ENCODE measurements around the gene STK11IP.
"Not testable (repeated sequence)": the region's sequence is repeated elsewhere in the genome, so short reads cannot be mapped to it uniquely, and the experiment has no call there.

STK11IP gene

DNA sequence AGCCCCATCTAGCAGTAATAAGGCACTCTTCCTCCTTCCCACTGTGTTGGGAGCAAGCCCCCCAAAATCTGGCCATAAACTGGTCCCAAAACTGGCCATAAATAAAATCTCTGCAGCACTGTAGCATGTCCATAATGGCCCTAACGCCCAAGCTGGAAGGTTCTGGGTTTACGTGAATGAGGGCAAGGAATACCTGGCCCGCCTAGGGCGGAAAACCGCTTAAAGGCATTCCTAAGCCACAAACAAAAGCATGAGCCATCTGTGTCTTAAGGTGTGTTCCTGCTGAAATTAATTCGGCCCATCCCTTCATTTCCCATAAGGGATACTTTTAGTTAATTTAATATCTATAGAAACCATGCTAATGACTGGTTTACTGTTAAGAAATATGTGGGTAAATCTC lies 54.0 kb downstream of the STK11IP start:
- H3K36me3 ChIP-seq (ENCODE audit: control insufficient read depth, insufficient read depth, low read length); H3K9ac ChIP-seq (ENCODE audit: low read length); H3K27me3 ChIP-seq (ENCODE audit: control insufficient read depth, insufficient read depth, low read length); H3K27ac ChIP-seq (ENCODE audit: low read depth, low read length); H3K4me3 ChIP-seq (ENCODE audit: low read length); H3K4me1 ChIP-seq (ENCODE audit: control insufficient read depth, insufficient read depth, low read length): not testable (repeated sequence)

DNA sequence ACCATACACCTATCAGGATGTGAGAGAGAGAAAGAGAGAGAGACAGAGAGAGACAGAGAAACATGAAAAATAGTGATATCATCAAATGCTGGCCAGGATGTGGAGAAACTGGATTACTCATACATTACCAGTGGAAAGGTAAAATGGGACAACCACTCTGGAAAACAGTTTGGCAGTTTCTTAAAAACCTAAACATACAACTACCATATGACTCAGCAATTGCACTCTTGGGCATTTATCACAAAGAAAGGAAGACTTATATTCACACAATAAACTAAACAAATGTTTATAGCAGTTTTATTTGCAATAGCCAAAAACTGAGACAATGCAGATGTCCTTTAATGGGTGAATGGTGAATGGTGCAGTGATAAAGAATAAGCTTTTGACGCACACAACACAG lies 58.9 kb downstream of the STK11IP start:
- Histone ChIP-seq H3K36me3 (ENCODE audit: control insufficient read depth, insufficient read depth, low read length) (no peaks in the 10 kb centered on the region), H3K27me3 (ENCODE audit: control insufficient read depth, insufficient read depth, low read length) (no peaks in the 10 kb centered on the region), H3K4me3 (ENCODE audit: low read length) (no peak overlapping the region), H3K4me1 (ENCODE audit: control insufficient read depth, insufficient read depth, low read length) (no peaks in the 10 kb centered on the region), H3K27ac (ENCODE audit: low read depth, low read length) (no peak overlapping the region), H3K9ac (ENCODE audit: low read length) (no peak overlapping the region)

DNA sequence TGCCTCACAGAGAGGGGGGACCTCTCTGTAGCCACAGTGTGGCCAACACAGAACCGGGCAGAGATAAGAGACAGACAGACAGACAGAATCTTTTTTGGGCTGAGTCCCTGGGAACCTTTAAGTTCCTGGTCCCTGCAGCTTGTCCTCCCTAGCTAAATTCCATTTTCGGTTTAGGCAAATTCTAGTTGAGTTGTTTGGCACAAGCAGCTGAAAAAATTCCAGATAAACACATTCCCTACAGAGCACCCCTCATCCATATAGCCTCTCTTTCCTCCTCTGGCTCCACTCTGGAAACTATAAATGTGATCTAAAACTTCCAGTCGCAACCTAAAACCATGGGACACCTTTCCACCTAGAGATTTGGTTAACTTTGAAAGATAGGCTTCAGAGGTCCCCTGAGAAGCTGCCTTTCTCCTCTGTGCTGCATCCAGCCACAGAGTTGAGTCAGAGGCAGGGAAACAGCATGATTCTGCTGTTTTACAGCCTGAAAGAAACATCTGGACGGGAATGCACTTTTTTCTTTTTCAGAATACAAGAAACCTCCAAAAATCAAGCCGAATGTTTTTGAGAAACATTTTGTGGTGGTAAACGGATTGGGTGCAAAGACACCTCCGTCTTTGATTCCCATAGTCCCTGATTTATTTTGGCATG lies 60.7 kb downstream of the STK11IP start:
- no peaks in the 10 kb centered on the region for H3K27me3 ChIP-seq (ENCODE audit: control insufficient read depth, insufficient read depth, low read length)
- no peak overlapping the region for H3K27ac ChIP-seq (ENCODE audit: low read depth, low read length)
- no peaks in the 10 kb centered on the region for H3K36me3 ChIP-seq (ENCODE audit: control insufficient read depth, insufficient read depth, low read length)
- no peak overlapping the region for H3K9ac ChIP-seq (ENCODE audit: low read length)
- H3K4me1 ChIP-seq (ENCODE audit: control insufficient read depth, insufficient read depth, low read length), result no peaks in the 10 kb centered on the region
- H3K4me3 ChIP-seq (ENCODE audit: low read length), result no peak overlapping the region

DNA sequence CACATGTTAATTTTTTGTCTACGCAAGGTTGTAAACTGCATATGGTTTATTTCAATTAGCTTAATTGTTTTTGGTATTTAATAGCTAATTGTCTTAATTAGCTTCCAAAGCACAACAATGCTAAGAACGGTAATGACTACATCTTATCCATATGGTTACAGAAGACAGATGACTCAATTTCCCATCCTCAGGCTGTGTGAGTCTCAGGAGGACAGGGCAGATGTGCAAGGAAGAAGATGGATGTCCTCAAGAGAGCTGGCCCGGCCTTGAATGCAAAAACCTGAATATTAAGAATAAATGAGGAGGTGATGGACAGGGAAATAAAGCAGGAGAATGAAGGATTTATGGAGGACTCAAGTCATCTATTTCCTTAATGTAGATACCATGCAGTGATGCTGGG lies 61.2 kb downstream of the STK11IP start:
- Histone ChIP-seq H3K27me3 (ENCODE audit: control insufficient read depth, insufficient read depth, low read length) (no peaks in the 10 kb centered on the region), H3K4me1 (ENCODE audit: control insufficient read depth, insufficient read depth, low read length) (no peaks in the 10 kb centered on the region), H3K27ac (ENCODE audit: low read depth, low read length) (no peak overlapping the region), H3K36me3 (ENCODE audit: control insufficient read depth, insufficient read depth, low read length) (no peaks in the 10 kb centered on the region), H3K4me3 (ENCODE audit: low read length) (no peak overlapping the region), H3K9ac (ENCODE audit: low read length) (no peak overlapping the region)

DNA sequence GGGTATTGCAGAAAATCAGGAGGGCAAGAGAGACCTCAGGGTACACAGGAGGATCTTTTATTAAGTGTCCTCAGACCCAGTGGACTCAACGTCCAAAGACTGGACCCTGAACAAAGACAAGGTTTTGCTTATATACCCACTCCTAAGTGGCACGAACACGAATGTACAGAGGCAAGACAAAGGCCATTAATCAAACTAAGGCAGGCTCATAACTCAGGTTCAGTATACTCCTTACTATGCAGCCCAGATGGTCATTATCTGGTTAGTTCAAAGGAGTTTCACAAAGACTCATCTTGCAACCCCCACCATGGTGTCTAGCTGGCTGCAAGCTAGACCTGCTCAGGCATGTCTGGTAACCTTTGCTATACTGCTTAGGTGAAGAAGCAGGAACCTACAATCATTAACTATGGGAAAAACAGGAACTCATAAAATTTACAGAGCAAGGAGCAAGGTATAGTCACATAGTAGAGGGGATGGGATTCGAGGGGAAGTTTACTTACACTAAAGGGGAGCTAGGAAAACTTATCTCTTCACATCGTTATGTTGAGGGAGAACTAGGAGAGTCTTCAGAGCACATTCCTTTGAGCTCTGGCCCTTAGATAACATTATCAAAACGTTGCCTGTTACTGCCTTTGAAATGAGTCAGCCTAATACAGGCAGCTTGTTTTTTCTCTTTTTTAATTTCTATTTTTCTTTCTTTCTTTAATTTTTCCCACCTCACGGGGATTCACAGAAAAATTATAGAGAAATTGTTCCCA lies 63.7 kb downstream of the STK11IP start:
- Histone ChIP-seq H3K27ac (ENCODE audit: low read depth, low read length) (no peak overlapping the region), H3K4me1 (ENCODE audit: control insufficient read depth, insufficient read depth, low read length) (peaks cover 4% of the 10 kb centered on the region), H3K9ac (ENCODE audit: low read length) (no peak overlapping the region), H3K27me3 (ENCODE audit: control insufficient read depth, insufficient read depth, low read length) (no peaks in the 10 kb centered on the region), H3K4me3 (ENCODE audit: low read length) (no peak overlapping the region), H3K36me3 (ENCODE audit: control insufficient read depth, insufficient read depth, low read length) (no peaks in the 10 kb centered on the region)

DNA sequence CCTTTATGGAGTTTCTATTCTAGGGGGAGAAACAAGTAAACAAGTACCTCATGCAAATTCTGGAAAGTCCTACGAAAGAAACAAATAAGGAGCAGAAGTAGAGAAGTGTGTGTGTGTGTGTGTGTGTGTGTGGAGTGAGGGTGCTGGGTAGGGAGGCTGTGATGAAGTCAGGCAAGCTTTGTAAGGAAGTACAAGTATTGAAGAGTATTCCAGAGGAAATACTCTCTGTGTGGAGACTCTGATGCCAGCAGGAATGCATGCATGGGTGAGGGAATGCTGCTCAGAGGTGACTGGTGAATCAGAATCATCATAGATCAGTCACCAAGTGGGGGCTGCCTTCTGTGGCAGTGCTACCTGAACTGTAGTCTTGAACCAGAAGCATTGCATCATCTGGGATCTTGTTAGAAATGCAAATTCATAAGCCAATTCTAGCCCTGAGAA lies 64.3 kb downstream of the STK11IP start:
- Histone ChIP-seq H3K9ac (ENCODE audit: low read length) (no peak overlapping the region), H3K36me3 (ENCODE audit: control insufficient read depth, insufficient read depth, low read length) (no peaks in the 10 kb centered on the region), H3K4me3 (ENCODE audit: low read length) (no peak overlapping the region), H3K27ac (ENCODE audit: low read depth, low read length) (no peak overlapping the region), H3K4me1 (ENCODE audit: control insufficient read depth, insufficient read depth, low read length) (peaks cover 4% of the 10 kb centered on the region), H3K27me3 (ENCODE audit: control insufficient read depth, insufficient read depth, low read length) (no peaks in the 10 kb centered on the region)

DNA sequence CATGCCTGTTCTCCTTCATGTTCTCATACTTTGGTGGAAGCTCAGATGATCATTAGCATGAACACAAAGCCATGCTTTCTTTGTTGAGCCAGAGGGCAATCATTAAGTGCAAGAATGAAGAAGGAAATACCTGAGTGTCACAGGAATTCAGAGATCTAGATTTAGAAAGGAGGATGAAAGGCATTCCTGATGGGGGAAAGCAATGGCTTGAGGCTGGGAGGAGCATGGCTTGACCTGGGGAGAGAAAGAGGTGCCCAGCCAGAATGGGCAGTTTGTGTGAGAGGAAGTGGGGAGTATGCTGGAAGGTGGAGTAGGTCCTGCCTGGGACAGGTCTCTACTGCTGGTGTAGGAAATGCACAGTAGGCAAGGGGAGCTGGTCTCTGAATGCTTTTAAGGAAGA lies 64.9 kb downstream of the STK11IP start:
- H3K27ac ChIP-seq (ENCODE audit: low read depth, low read length), result no peak overlapping the region
- peaks cover 4% of the 10 kb centered on the region for H3K4me1 ChIP-seq (ENCODE audit: control insufficient read depth, insufficient read depth, low read length)
- no peaks in the 10 kb centered on the region for H3K36me3 ChIP-seq (ENCODE audit: control insufficient read depth, insufficient read depth, low read length)
- no peak overlapping the region for H3K4me3 ChIP-seq (ENCODE audit: low read length)
- H3K27me3 ChIP-seq (ENCODE audit: control insufficient read depth, insufficient read depth, low read length), result no peaks in the 10 kb centered on the region
- H3K9ac ChIP-seq (ENCODE audit: low read length), result no peak overlapping the region

DNA sequence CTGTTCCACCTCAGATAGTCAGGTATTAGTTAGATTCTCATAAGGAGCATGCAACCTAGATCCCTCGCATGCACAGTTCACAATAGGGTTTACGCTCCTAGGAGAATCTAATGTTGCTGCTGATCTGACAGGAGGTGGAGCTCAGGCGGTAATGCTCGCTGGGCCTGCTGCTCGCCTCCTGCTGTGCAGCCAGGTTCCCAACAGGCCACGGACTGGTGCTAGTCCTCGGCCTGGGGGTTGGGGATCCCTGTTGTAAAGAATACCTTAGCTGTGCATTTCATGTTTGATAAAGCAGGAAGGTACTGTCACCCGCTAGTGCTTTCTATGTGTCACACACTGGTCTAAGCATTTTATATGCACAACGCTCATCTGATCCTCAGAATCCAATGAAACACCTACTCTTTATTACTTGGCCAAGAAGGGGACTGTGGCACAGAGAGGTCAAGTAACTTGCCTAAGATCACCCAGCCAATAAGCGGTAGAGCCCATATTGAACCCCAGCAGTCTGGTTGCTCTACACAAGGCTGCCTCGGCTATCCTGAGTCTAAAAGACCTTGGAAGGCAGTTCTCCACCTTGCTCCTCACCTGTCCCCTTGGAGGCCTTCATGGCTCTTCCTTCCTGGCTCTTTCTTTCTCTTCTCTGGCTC lies 65.6 kb downstream of the STK11IP start:
- H3K36me3 ChIP-seq (ENCODE audit: control insufficient read depth, insufficient read depth, low read length), result no peaks in the 10 kb centered on the region
- H3K27me3 ChIP-seq (ENCODE audit: control insufficient read depth, insufficient read depth, low read length), result no peaks in the 10 kb centered on the region
- no peak overlapping the region for H3K4me3 ChIP-seq (ENCODE audit: low read length)
- no peak overlapping the region for H3K27ac ChIP-seq (ENCODE audit: low read depth, low read length)
- no peak overlapping the region for H3K9ac ChIP-seq (ENCODE audit: low read length)
- peaks cover 4% of the 10 kb centered on the region for H3K4me1 ChIP-seq (ENCODE audit: control insufficient read depth, insufficient read depth, low read length)

DNA sequence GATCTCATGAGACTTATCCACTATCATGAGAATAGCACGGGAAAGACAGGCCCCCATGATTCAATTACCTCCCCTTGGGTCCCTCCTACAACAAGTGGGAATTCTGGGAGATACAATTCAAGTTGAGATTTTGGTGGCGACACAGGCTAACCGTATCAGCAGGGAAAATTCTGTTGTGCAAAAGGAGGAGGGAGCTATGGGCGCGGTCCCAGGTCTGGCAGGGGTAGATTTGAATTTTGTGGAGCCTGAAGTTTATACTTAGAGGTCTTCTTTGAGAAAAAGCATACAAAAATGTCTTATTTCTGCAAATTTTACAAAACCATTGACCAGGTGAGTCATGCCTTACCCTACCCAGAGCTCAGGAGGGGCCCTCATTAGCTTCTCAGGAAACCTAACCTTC lies 66.4 kb downstream of the STK11IP start:
- Histone ChIP-seq H3K27me3 (ENCODE audit: control insufficient read depth, insufficient read depth, low read length) (no peaks in the 10 kb centered on the region), H3K36me3 (ENCODE audit: control insufficient read depth, insufficient read depth, low read length) (no peaks in the 10 kb centered on the region), H3K4me3 (ENCODE audit: low read length) (no peak overlapping the region), H3K9ac (ENCODE audit: low read length) (no peak overlapping the region), H3K27ac (ENCODE audit: low read depth, low read length) (no peak overlapping the region), H3K4me1 (ENCODE audit: control insufficient read depth, insufficient read depth, low read length) (peaks cover 4% of the 10 kb centered on the region)

DNA sequence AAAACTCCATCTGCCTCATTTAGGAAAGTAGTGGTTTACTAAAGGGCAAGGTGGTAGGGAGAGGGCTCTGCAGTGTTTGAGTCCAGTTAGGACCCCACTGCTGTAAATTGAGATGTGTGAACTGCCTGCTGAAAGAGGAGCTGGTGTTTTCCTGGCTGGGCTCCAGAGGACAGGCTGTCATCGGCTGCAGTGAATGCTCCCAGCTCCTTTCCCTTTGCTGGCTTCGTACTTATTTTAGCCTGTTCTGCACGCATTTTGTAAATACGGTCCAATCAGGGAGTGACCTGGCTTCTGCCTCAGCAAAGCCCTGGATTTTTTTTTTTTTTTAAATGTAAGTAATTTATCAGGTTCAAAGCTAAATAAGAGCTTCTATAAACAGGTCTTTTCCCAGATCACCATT lies 67.3 kb downstream of the STK11IP start:
- Histone ChIP-seq H3K4me3 (ENCODE audit: low read length) (no peak overlapping the region), H3K27ac (ENCODE audit: low read depth, low read length) (no peak overlapping the region), H3K36me3 (ENCODE audit: control insufficient read depth, insufficient read depth, low read length) (no peaks in the 10 kb centered on the region), H3K27me3 (ENCODE audit: control insufficient read depth, insufficient read depth, low read length) (no peaks in the 10 kb centered on the region), H3K4me1 (ENCODE audit: control insufficient read depth, insufficient read depth, low read length) (peaks cover 4% of the 10 kb centered on the region), H3K9ac (ENCODE audit: low read length) (no peak overlapping the region)

DNA sequence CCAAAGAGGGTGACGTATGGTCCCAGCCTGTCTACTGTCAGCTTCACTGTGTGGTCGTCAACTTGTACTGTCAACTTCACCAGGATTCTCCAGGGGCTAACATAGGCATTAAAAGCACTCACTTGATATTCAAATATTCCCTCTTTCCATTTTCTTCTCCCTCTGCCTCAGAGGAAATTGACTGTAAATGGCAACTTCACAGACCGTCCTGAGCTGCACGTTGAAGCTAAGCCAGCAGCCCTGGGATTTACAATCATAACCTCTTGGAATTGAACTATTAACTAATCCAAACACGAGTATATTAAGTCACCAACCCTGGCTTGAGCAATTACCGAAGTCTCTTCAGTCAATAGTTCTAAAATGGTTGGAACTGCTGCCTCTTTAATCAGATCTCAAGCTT lies 68.3 kb downstream of the STK11IP start:
- Histone ChIP-seq H3K27ac (ENCODE audit: low read depth, low read length) (no peak overlapping the region), H3K4me3 (ENCODE audit: low read length) (no peak overlapping the region), H3K36me3 (ENCODE audit: control insufficient read depth, insufficient read depth, low read length) (no peaks in the 10 kb centered on the region), H3K4me1 (ENCODE audit: control insufficient read depth, insufficient read depth, low read length) (peaks cover 4% of the 10 kb centered on the region), H3K9ac (ENCODE audit: low read length) (no peak overlapping the region), H3K27me3 (ENCODE audit: control insufficient read depth, insufficient read depth, low read length) (no peaks in the 10 kb centered on the region)

Data from rectal smooth muscle tissue (tissue), 1 donor.